Fibroblast of the conjunctiva (primary cell): Measurements from ENCODE around the gene VMP1.
"Not testable (repeated sequence)": the region's sequence is repeated elsewhere in the genome, so short reads cannot be mapped to it uniquely, and the experiment has no call there.

ENCODE experiments used
- DNase-seq: peaks from one replicate; pipeline ENCODE4 v3.0.0-alpha.2; 2010; ENCODE audit warnings: low read depth

Gene VMP1

GRCh38 chr17:59755069-59755468, 47.6 kb downstream of the VMP1 start:
- DNase-seq = not testable (repeated sequence)

- DNase-seq = no peak
Observed at GRCh38 chr17:59756236-59756818, 48.9 kb downstream of the VMP1 start.

GRCh38 chr17:59757043-59757442, 49.6 kb downstream of the VMP1 start:
- no peak for DNase-seq

GRCh38 chr17:59757470-59757869, 50.0 kb downstream of the VMP1 start:
- no peak for DNase-seq

GRCh38 chr17:59757881-59758385, 50.5 kb downstream of the VMP1 start:
- no peak for DNase-seq

GRCh38 chr17:59758998-59759651, 51.7 kb downstream of the VMP1 start:
- not testable (repeated sequence) for DNase-seq

GRCh38 chr17:59760160-59760559, 52.7 kb downstream of the VMP1 start:
- DNase-seq = no peak

- no peak for DNase-seq
Observed at GRCh38 chr17:59761385-59762048, 54.1 kb downstream of the VMP1 start.

- DNase-seq = peak; percentile 50
Observed at GRCh38 chr17:59762049-59762823, 54.8 kb downstream of the VMP1 start.

GRCh38 chr17:59762824-59763374, 55.4 kb downstream of the VMP1 start:
- DNase-seq = no peak

- DNase-seq = peak; percentile 56
Observed at GRCh38 chr17:59763861-59764260, 56.4 kb downstream of the VMP1 start.

GRCh38 chr17:59764292-59764741, 56.9 kb downstream of the VMP1 start:
- DNase-seq = no peak

- no peak for DNase-seq
Observed at GRCh38 chr17:59765038-59765437, 57.6 kb downstream of the VMP1 start.

GRCh38 chr17:59766491-59766890, 59.0 kb downstream of the VMP1 start:
- DNase-seq = no peak

- DNase-seq = no peak
Observed at GRCh38 chr17:59767176-59767575, 59.7 kb downstream of the VMP1 start.

GRCh38 chr17:59769887-59770286, 62.4 kb downstream of the VMP1 start:
- no peak for DNase-seq

- no peak for DNase-seq
Observed at GRCh38 chr17:59771093-59771492, 63.6 kb downstream of the VMP1 start.

- DNase-seq = no peak
Observed at GRCh38 chr17:59775786-59776350, 68.4 kb downstream of the VMP1 start.

- DNase-seq = no peak
Observed at GRCh38 chr17:59776577-59776976, 69.1 kb downstream of the VMP1 start.

- DNase-seq = no peak
Observed at GRCh38 chr17:59777033-59777432, 69.6 kb downstream of the VMP1 start.

- no peak for DNase-seq
Observed at GRCh38 chr17:59778996-59779395, 71.5 kb downstream of the VMP1 start.

GRCh38 chr17:59779521-59779920, 72.1 kb downstream of the VMP1 start:
- DNase-seq = no peak
